Measurements from ENCODE around the gene TMEM158. TPM values are rescaled to one million over a fixed set of nuclear protein-coding genes. Genes with fewer than 3 reads are reported as not detected.
A peak's percentile ranks its signal among the peaks of the same experiment; 100 is the strongest.

The TMEM158 gene
- 22.1 and 27.1 TPM in 2 replicates for total RNA-seq (2014; rRNA removed; shearing (Covaris generic))
- polyA plus RNA-seq (2014; cell fraction: nucleus; rRNA removed), result 3.3 and 6.7 TPM in 2 replicates

- DNase-seq (ENCODE audit: extremely low read depth, low read depth), result peak; percentile 69
These were observed at the start of gene TMEM158 for GRCh38 chr3:45226206-45226915. TSS of gene TMEM158 (minus strand) at chr3:45226287. CDS start at chr3:45226027, 260 bp downstream.

GRCh38 chr3:45275006-45275704 lies 49.1 kb upstream of the TMEM158 start:
- no peak for DNase-seq (ENCODE audit: extremely low read depth, low read depth)

GRCh38 chr3:45273681-45274515 lies 47.8 kb upstream of the TMEM158 start:
- DNase-seq (ENCODE audit: extremely low read depth, low read depth), result peak; percentile 46

GRCh38 chr3:45272828-45273470 lies 46.9 kb upstream of the TMEM158 start:
- DNase-seq (ENCODE audit: extremely low read depth, low read depth), result no peak

- no peak for DNase-seq (ENCODE audit: extremely low read depth, low read depth)
These were observed 46.1 kb upstream of the TMEM158 start for GRCh38 chr3:45272032-45272810.

- DNase-seq (ENCODE audit: extremely low read depth, low read depth), result no peak
These were observed 43.9 kb upstream of the TMEM158 start for GRCh38 chr3:45269952-45270351.

DNA sequence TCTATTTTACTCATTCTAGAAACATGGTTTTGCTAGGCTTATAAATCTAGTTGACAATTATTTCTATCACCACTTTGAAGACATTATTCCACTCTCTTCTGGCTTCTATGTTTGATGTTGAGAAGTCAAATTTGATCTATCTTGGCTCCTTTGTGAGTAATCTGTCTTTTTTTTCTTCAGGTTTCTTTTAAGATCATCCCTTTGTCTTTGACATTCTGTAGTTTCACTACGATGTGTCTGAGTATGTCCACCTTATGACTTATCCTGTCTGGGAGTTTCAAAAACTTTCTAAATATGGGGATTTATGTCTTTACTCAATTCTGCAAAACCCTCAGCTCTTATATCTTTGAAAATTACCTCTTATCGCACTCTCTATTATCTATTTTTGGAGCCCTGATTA lies 41.0 kb upstream of the TMEM158 start:
- no peak for DNase-seq (ENCODE audit: extremely low read depth, low read depth)

DNA sequence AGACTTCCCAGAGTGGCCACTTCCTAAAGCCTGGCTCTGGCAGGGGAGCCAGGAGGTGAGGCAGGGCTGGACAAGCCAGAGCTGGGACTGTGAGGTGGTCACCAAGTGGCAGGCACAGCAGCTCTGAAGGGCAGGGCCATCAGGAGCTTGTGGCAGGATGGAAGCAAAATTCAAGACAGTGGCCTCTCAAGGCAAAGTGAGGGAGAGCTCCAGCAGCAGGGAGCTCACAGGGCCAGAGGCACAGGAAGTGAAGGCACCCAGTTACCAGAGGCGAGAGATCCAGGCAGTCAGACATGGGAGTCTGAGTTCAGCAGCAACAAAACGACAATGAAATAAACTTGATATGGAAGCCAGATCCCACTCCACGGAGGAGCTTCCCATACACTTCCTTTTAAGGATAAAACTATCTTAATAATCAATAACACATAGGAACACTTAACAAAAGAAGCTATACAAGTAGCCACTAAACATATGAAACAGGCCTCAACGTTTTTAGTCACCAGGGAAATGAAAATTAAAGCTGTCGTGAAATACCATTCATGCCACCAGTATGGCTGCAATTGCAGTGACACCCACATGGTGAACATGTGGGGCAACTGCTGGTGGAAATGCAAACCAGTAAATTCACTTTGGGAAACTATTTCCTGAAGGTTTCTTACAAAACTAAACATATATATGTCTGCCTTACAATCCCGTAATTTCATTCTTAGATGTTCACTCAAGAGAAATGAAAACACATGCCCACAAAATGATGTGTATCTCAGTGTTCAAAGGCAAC lies 35.4 kb upstream of the TMEM158 start:
- no peak for DNase-seq (ENCODE audit: extremely low read depth, low read depth)

DNA sequence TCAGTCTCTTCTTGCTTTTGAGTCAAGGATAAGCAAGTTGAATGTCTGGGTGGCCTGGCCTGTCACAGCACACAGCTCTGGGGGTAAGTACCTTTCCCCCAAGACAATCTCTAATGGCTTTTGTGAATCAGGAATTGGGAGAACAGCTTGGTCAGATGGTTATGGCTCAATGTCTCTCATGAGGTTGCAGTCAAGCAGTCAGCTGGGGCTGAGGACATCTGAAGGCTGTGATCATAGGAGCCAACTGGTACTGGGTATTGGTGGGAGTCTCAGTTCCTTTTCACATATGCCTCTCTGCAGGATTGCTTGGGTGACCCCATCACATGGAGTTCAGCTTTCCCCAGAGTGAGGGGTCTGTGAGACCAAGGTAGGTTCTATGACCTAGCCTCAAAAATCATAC lies 33.0 kb upstream of the TMEM158 start:
- DNase-seq (ENCODE audit: extremely low read depth, low read depth), result no peak

- DNase-seq (ENCODE audit: extremely low read depth, low read depth), result no peak
These were observed 32.2 kb upstream of the TMEM158 start for GRCh38 chr3:45258317-45258716.

- no peak for DNase-seq (ENCODE audit: extremely low read depth, low read depth)
These were observed 27.2 kb upstream of the TMEM158 start for GRCh38 chr3:45253316-45253715.

DNA sequence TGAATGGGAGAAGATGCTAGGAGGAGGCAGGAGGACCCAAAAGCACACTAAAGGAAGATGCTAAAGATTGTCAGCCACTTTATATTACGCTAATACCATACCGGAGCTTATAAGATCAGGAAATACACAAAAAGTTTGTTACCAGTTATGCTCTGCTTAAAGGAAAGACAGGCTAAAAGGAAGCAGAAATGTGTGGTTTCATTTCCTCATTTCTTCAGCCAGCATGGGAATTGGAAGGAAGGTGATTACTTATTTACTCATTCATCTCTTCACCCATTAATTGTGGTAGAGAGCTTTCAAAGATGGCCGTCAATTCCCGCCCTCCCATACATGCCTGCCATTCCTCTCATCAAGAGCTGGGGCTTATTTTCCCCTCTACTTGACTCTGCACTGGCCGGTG lies 26.7 kb upstream of the TMEM158 start:
- DNase-seq (ENCODE audit: extremely low read depth, low read depth), result no peak

GRCh38 chr3:45249391-45249790 lies 23.3 kb upstream of the TMEM158 start:
- no peak for DNase-seq (ENCODE audit: extremely low read depth, low read depth)

DNA sequence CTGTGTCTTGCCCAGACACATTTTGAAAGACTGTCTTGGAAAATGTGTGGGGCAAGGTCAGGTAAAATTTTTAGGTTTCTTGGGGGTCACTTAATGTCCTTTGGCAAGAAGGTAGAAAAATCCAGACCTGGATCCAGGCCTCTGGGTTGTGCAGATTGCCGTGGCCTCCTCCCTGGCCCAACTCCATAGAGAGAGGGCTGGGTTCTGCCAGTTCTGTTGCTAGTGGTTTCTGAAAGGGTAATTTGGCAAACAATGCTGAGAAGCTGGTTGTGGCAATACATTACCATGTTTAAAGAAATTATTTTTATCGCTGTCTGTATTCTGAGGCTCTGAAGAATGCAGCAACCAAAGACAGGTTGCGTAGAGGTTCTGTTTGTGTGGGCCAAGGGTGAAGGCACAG lies 20.2 kb upstream of the TMEM158 start:
- no peak for DNase-seq (ENCODE audit: extremely low read depth, low read depth)

- DNase-seq (ENCODE audit: extremely low read depth, low read depth), result no peak
These were observed 18.3 kb upstream of the TMEM158 start for GRCh38 chr3:45244356-45244755.

DNA sequence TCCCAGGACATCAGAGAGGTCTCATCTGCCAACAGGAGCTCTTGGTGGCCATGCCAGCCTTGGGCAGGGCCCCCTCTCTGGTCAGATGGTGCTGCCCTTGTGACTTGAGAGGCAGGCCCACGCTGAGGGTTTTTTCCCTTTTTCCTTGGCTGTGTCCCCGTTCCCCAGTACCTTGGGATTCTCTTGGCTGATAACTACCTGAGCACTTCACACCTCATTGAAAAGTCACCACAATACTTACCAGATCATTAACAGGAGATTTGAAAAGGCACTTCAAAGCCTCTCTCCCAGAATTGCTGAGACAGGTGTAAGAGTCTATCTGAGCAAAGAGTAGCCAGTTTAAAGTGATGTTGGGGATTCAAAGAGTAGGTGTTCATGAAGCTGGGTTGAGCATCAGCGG lies 15.1 kb upstream of the TMEM158 start:
- DNase-seq (ENCODE audit: extremely low read depth, low read depth), result no peak

DNA sequence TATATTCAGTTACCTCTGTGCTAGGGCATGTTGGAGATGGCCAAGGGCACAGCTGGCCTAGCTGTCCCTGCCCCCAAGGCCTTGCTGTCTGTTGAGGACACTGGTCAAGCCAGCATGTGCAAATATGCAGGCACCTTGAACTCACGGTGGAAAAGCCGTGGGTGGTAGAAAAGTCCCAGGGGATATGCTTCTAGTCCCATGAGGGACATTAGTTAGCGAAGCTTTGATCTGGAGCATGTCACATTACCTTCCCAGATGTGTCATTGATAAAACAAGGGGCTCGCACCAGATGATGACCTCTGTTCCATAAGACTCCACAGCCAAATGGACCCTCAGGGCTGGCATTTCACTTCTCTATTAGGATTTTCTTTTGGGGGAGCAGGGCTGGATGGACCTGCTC lies 14.2 kb upstream of the TMEM158 start:
- no peak for DNase-seq (ENCODE audit: extremely low read depth, low read depth)

DNA sequence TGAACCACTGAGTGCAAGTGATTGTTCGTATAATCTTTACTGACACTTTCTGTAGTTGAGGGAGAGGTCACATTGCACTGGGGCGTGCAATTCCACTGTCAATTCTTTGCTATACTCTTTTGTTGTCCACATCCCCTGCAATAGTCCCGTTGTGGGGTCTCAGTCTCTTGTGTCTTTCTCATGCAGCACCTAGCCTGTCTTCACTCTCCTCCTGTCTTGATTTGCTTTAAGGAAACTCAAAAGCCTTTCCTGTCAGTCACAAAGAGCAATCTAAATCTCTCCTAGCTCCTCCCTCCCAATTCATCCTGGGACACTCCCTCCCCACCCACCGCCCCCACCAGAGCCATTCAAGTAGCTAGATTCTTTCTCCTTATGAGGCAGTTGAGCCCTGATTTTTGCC lies 13.2 kb upstream of the TMEM158 start:
- no peak for DNase-seq (ENCODE audit: extremely low read depth, low read depth)

- DNase-seq (ENCODE audit: extremely low read depth, low read depth), result no peak
These were observed 10.9 kb upstream of the TMEM158 start for GRCh38 chr3:45236964-45237363.

Data from NCI-H460 (cell line).